Right cardiac atrium (tissue), 5 donors: ENCODE data around the gene CHAC1. TPM values are rescaled to one million over a fixed set of nuclear protein-coding genes. Genes with fewer than 3 reads are reported as not detected.

Experiments used
- ATAC-seq, 2 donors: fragments of 200-7000 bp; cut with Tn5 transposase; one replicate each; pipeline versions ENCODE4 v1.8.0 to v1.9.1; 2020; ENCODE audit warnings: moderate library complexity in 2 of 2, mild to moderate bottlenecking in 1 of 2
- DNase-seq, 3 donors: peaks; one replicate each; pipeline ENCODE4 v3.0.0-alpha.2; 2020
- H3K27ac ChIP-seq: one replicate; pipeline ENCODE4 v1.5.1; 2013; ENCODE audit warnings: mild to moderate bottlenecking, low read length, control low read depth, moderate library complexity
- H3K27me3 ChIP-seq: one replicate; pipeline ENCODE4 v1.6.1; 2013; ENCODE audit not compliant: control insufficient read depth, insufficient read depth
- H3K4me1 ChIP-seq: one replicate; pipeline ENCODE4 v1.6.1; 2013; ENCODE audit warnings: low read length; ENCODE audit not compliant: control insufficient read depth, insufficient read depth
- H3K4me3 ChIP-seq: one replicate; pipeline ENCODE4 v1.5.1; 2013; ENCODE audit warnings: low read length, control low read depth
- H3K9me3 ChIP-seq: one replicate; pipeline ENCODE4 v1.6.1; 2013; ENCODE audit warnings: low read length; ENCODE audit not compliant: control insufficient read depth
- WGBS: extraction: QIAGEN DNeasy Blood & Tissue Kit; methylation state at CpG from one replicate; pipeline ENCODE4 v1.1.7; 2013; 5-methylcytosine and 5-hydroxymethylcytosine counted together
- intact Hi-C, 4 donors: fragments of 100-400 bp; cut with DNase I; formaldehyde crosslinking; loops; one replicate each; pipeline versions ENCODE4 v1.11.0 to v1.14.0; 2022 to 2023
- polyA plus RNA-seq: library from polyadenylated mRNA; stranded (reverse); fragments of 200-250 nt; gene quantifications from one replicate; pipeline ENCODE4 v1.2.3, GENCODE V29; 2013
- total RNA-seq, 4 donors: library from RNA; stranded (reverse); fragmentation: NEBNext Ultra II Directional; extraction: Animal tissue kit (Norgen Biotek cat#: 25700); gene quantifications; one replicate each; pipeline ENCODE4 v1.2.1, GENCODE V29; 2021
- donor health status: healthy with polysubstance abuse.
- donor health status: DM: no; HTN: yes; CAD: no.
- donor health status: DM: no; HTN: no; CAD: no.
- donor health status: DM: no; HTN: yes; CAD: no; lungs with severe emphysema.
- donor health status: DM: yes; HTN: yes; CAD: no.

Gene CHAC1
- total and polyA plus RNA-seq, 5 donors: 1.6 to 3.2 (median 1.8) TPM

GRCh38 chr15:40974879-40975278 lies 21.6 kb downstream of the CHAC1 start:
- ATAC-seq (peak in 1 of 2 donors; percentile 41), DNase-seq (no peak)
- Histone ChIP-seq H3K27ac (no peak overlapping the region), H3K4me3 (no peak overlapping the region), H3K4me1 (no peaks in the 10 kb centered on the region), H3K27me3 (no peaks in the 10 kb centered on the region), H3K9me3 (no peaks in the 10 kb centered on the region)
- intact Hi-C loops: no loop called here
- 77% methylated on average over 4 of the region's 4 CpGs for WGBS

- no peak for ATAC-seq
- no peaks in the 10 kb centered on the region for H3K4me1 ChIP-seq
- no peak overlapping the region for H3K27ac ChIP-seq
- DNase-seq: no peak
- H3K4me3 ChIP-seq: no peak overlapping the region
- no peaks in the 10 kb centered on the region for H3K27me3 ChIP-seq
- WGBS: 66% methylated on average over 7 of the region's 7 CpGs
- intact Hi-C loops: no loop called here
- no peaks in the 10 kb centered on the region for H3K9me3 ChIP-seq
These were observed 23.5 kb downstream of the CHAC1 start for GRCh38 chr15:40976819-40977218.

GRCh38 chr15:40978141-40978540 lies 24.9 kb downstream of the CHAC1 start:
- Histone ChIP-seq H3K9me3 (no peaks in the 10 kb centered on the region), H3K27ac (no peak overlapping the region), H3K4me3 (no peak overlapping the region), H3K27me3 (no peaks in the 10 kb centered on the region), H3K4me1 (no peaks in the 10 kb centered on the region)
- DNase-seq (no peak), ATAC-seq (no peak)
- 76% methylated on average over 2 of the region's 2 CpGs for WGBS
- intact Hi-C loops: no loop called here

- H3K4me1 ChIP-seq: no peaks in the 10 kb centered on the region
- H3K9me3 ChIP-seq: no peaks in the 10 kb centered on the region
- WGBS: 94% methylated on average over 4 of the region's 4 CpGs
- H3K27me3 ChIP-seq: no peaks in the 10 kb centered on the region
- intact Hi-C loops: no loop called here
- H3K4me3 ChIP-seq: no peak overlapping the region
- DNase-seq: no peak
- no peak for ATAC-seq
- no peak overlapping the region for H3K27ac ChIP-seq
These were observed 25.3 kb downstream of the CHAC1 start for GRCh38 chr15:40978562-40978961.

GRCh38 chr15:40981186-40981585 lies 27.9 kb downstream of the CHAC1 start:
- DNase-seq (no peak), ATAC-seq (no peak)
- H3K4me3 ChIP-seq: no peak overlapping the region
- H3K27ac ChIP-seq: no peak overlapping the region
- WGBS: 70% methylated on average over 3 of the region's 3 CpGs
- no peaks in the 10 kb centered on the region for H3K9me3 ChIP-seq
- intact Hi-C loops: no loop called here
- H3K4me1 ChIP-seq: no peaks in the 10 kb centered on the region
- no peaks in the 10 kb centered on the region for H3K27me3 ChIP-seq

- intact Hi-C loops: no loop called here
- H3K27me3 ChIP-seq: no peaks in the 10 kb centered on the region
- H3K4me3 ChIP-seq: no peak overlapping the region
- 71% methylated on average over 13 of the region's 13 CpGs for WGBS
- ATAC-seq: peak; percentile 69 to 84
- peak; percentile 51 to 78 (median 74) for DNase-seq
- no peaks in the 10 kb centered on the region for H3K9me3 ChIP-seq
- no peak overlapping the region for H3K27ac ChIP-seq
- no peaks in the 10 kb centered on the region for H3K4me1 ChIP-seq
These were observed 29.6 kb downstream of the CHAC1 start for GRCh38 chr15:40982855-40983254.

- intact Hi-C loops: no loop called here
- no peak for DNase-seq
- Histone ChIP-seq H3K9me3 (no peaks in the 10 kb centered on the region), H3K27me3 (no peaks in the 10 kb centered on the region), H3K4me1 (no peaks in the 10 kb centered on the region), H3K27ac (no peak overlapping the region), H3K4me3 (no peak overlapping the region)
- WGBS: 93% methylated on average over 5 of the region's 5 CpGs
- no peak for ATAC-seq
These were observed 31.1 kb downstream of the CHAC1 start for GRCh38 chr15:40984406-40984805.

- intact Hi-C loops: no loop called here
- Histone ChIP-seq H3K4me1 (no peaks in the 10 kb centered on the region), H3K9me3 (no peaks in the 10 kb centered on the region), H3K27me3 (no peaks in the 10 kb centered on the region), H3K4me3 (no peak overlapping the region), H3K27ac (no peak overlapping the region)
- ATAC-seq (no peak), DNase-seq (no peak)
- WGBS: 93% methylated on average over 4 of the region's 4 CpGs
These were observed 31.7 kb downstream of the CHAC1 start for GRCh38 chr15:40984964-40985363.

- DNase-seq (no peak), ATAC-seq (no peak)
- intact Hi-C loops: no loop called here
- WGBS: 93% methylated on average over 6 of the region's 6 CpGs
- no peaks in the 10 kb centered on the region for H3K27me3 ChIP-seq
- no peaks in the 10 kb centered on the region for H3K4me1 ChIP-seq
- no peak overlapping the region for H3K27ac ChIP-seq
- H3K9me3 ChIP-seq: no peaks in the 10 kb centered on the region
- H3K4me3 ChIP-seq: no peak overlapping the region
These were observed 32.5 kb downstream of the CHAC1 start for GRCh38 chr15:40985541-40986330.

- Histone ChIP-seq H3K27me3 (no peaks in the 10 kb centered on the region), H3K4me1 (no peaks in the 10 kb centered on the region), H3K4me3 (no peak overlapping the region), H3K9me3 (no peaks in the 10 kb centered on the region), H3K27ac (no peak overlapping the region)
- intact Hi-C loops: no loop called here
- DNase-seq (no peak), ATAC-seq (no peak)
- 83% methylated on average over 7 of the region's 7 CpGs for WGBS
These were observed 33.5 kb downstream of the CHAC1 start for GRCh38 chr15:40986820-40987219.

GRCh38 chr15:40988156-40988555 lies 34.9 kb downstream of the CHAC1 start:
- Histone ChIP-seq H3K27me3 (no peaks in the 10 kb centered on the region), H3K4me3 (no peak overlapping the region), H3K9me3 (no peaks in the 10 kb centered on the region), H3K27ac (no peak overlapping the region), H3K4me1 (no peaks in the 10 kb centered on the region)
- intact Hi-C loops: no loop called here
- WGBS: 95% methylated on average over 4 of the region's 4 CpGs
- ATAC-seq (no peak), DNase-seq (no peak)

GRCh38 chr15:40990080-40990479 lies 36.8 kb downstream of the CHAC1 start:
- no peak for ATAC-seq
- H3K27ac ChIP-seq: no peak overlapping the region
- H3K9me3 ChIP-seq: no peaks in the 10 kb centered on the region
- intact Hi-C loops: no loop called here
- H3K27me3 ChIP-seq: no peaks in the 10 kb centered on the region
- DNase-seq: no peak
- no peak overlapping the region for H3K4me3 ChIP-seq
- H3K4me1 ChIP-seq: no peaks in the 10 kb centered on the region
